GM18907 (cell line): ENCODE data around the gene FAM161A.
"Not testable (repeated sequence)": the region's sequence is repeated elsewhere in the genome, so short reads cannot be mapped to it uniquely, and the experiment has no call there.

ENCODE experiments used
- ATAC-seq: cut with Tn5 transposase; IDR thresholded peaks from one replicate; pipeline ENCODE4 v1.9.1; 2021; ENCODE audit warnings: mild to moderate bottlenecking, moderate library complexity; ENCODE audit not compliant: unreplicated experiment

Gene FAM161A, protein sequence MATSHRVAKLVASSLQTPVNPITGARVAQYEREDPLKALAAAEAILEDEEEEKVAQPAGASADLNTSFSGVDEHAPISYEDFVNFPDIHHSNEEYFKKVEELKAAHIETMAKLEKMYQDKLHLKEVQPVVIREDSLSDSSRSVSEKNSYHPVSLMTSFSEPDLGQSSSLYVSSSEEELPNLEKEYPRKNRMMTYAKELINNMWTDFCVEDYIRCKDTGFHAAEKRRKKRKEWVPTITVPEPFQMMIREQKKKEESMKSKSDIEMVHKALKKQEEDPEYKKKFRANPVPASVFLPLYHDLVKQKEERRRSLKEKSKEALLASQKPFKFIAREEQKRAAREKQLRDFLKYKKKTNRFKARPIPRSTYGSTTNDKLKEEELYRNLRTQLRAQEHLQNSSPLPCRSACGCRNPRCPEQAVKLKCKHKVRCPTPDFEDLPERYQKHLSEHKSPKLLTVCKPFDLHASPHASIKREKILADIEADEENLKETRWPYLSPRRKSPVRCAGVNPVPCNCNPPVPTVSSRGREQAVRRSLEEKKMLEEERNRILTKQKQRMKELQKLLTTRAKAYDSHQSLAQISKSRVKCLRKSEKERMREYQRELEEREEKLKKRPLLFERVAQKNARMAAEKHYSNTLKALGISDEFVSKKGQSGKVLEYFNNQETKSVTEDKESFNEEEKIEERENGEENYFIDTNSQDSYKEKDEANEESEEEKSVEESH

DNA sequence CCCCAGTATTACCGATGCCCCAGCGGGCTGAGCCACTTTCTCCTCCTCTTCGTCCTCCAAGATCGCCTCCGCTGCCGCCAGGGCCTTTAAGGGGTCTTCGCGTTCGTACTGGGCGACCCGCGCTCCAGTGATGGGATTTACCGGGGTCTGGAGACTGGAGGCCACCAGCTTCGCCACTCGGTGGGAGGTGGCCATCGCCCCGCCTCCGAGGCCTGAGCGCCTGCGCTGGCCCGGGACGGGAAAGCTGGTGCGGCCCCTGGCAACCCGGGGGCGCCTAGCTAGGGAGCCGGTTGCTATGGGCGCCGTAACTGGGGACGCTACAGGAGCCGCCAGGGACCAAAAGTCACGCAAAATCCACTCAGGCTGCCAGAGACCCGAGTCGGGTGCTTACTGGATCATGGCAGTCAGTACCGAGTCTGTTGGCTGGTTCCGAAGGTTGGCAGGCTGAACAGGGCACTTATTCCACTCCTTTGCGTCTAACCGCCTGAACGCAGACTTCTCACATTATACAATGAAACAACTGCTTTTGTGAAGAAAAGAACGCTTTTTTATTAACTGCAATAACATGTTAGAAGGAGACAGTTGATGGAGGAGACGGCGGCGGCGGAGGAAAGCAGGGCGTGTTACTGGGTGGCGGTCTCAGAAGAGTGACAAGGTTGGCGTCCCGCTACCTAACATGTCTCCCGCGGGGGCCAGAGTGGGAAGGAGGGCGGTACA lies at the start of gene FAM161A:
FAM161A (minus strand) TSS at position 214 of the 717 bp plus-strand sequence; CDS start at position 195, 19 bp downstream.
- peak; percentile 85 for ATAC-seq

DNA sequence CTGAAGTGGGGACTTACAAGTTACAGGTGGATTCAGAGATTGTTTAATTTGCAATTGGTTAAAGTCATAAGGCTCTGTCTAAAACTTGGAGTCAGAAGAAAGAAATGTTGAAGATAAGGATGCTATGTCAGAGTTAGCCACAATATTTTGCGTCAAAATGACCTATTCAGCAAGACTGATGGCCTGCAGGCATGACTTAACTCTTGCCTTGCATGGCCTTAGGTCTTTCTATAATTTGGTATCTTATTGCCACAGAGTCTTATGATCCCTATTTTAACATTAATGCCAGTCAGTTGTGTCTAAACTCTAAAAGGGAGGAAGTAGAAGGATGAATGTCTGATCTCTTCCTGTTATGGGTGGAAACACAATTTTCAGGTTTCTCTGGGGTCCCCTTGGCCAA lies 46.4 kb upstream of the FAM161A start:
- no peak for ATAC-seq

DNA sequence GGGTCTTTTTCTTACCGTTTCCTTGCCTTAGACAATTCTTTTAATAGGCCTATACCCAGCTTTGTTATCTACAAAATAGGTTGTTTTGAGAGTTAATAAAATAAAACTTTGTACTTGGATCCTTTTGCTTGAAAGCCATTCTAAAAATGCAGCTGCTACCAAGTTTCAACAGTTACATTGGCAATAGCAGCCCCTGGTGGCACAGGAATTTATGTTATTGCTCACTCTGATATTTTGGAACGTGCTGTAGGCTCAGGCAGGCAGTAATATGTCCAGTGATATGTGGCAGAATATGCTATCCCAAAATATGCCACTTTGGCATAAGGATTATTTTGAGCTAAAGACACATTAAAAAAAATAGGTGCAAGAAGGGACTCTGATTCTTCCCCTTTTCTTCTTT lies 45.0 kb upstream of the FAM161A start:
- ATAC-seq, result no peak

DNA sequence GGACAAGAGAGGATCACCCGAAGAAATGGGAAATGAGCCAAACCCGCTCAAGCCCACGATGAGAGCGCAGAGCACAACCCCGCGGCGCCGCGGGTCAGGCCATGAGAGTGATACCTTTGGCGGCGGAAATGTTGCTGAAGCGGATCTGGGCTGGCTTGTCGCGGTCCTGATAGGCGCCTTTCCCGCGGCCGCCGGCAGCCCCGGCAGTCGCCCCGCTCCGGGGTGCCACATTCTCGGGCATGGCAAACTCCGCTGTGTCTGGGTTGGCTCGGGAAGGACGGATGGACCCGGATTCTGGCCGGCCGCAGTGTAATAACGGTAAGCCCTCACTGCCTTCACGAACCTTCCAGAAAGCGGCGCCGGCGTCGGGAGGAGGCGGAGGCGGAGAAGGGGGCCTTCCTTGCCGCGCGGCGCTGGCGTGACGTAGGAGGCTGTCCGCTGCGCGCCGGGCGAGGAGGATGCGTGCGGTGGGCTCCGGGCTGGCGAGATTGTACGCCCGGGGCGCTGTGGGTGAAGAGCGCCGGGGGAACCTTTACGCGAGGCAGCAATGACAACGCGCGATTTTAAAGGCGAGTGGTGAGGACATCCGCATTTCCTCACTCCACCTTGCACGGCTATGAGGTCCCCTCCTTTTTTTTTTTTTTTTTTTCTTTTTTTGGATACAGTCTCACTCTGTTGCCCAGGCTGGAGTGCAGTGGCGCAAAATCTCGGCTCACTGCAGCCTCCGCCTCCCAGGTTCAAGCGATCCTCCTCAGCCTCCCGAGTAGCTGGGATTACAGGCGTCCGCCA lies 34.6 kb upstream of the FAM161A start, which contains the start of gene CCT4:
CCT4 (minus strand) TSS at position 390 of the 789 bp plus-strand sequence; CDS start at position 241, 149 bp downstream.
- peak; percentile 82 for ATAC-seq

DNA sequence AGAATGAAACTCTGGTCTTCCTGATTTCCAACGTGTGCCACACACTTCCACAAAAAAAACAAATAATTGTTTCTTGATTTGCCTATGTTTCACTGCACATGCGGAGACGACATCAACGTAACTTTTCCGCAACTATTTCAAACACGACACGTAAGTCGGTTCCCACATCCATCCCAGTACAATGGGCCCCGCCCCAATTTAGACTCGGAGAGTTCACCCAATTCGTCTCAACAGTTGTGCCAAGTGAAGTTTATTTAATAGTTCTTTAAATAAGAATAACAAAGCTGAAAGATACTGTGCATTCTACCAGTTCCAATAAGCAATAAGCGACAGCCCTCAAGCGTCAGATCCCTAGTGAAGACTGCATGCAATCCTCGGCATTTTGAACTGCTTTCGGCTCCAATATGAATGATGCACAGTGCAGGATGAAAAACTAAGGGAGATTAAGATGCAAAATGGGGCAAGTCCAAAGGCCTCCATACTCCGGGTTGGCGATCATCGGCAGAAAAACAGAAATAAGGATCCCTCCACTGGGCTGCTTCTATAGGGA lies 33.9 kb upstream of the FAM161A start:
- no peak for ATAC-seq

DNA sequence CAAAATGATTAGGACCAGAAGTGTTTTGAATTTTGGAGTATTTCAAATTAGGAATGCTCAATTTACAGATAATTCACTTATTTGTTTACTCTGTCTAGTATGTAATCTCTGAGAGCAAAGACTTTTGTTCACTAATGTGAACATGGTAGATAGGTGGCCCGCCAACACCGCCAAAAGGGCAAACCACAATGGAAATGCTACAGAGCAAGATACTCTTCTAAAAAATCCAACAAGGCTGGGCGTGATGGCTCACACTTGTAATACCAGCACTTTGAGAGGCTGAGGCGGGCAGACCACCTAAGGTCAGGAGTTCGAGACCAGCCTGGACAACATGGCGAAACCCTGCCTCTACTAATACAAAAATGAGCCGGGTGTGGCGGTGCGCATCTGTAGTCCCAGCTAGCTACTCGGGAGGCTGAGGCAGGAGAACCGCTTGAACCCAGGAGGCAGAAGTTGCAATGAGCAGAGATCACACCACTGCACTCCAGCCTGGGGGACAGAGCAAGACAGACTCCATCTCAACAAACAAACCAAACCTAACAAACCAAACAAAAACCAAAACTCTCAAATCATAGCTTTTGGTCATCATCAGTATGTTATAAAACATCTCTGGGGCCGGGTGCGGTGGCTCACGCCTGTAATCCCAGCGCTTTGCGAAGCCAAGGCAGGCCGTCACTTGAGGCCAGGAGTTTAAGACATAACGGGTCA lies 32.2 kb upstream of the FAM161A start:
- no peak for ATAC-seq

DNA sequence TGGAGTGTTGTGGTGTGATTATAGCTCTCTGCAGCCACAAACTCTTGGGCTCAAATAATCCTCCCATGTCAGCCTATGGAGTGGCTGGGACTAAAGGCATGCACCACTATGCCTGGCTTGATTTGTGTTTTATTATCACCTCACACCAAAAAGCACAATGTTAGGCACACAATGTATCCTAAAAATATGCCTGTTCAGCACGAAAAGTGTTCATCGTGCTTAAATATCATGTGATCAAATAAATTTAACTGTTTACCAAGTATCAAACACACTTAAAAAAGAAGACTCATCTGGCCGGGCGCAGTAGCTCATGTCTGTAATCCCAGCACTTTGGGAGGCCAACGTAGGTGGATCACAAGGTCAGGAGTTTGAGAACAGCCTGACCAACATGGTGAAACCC lies 29.0 kb upstream of the FAM161A start:
- ATAC-seq, result no peak

DNA sequence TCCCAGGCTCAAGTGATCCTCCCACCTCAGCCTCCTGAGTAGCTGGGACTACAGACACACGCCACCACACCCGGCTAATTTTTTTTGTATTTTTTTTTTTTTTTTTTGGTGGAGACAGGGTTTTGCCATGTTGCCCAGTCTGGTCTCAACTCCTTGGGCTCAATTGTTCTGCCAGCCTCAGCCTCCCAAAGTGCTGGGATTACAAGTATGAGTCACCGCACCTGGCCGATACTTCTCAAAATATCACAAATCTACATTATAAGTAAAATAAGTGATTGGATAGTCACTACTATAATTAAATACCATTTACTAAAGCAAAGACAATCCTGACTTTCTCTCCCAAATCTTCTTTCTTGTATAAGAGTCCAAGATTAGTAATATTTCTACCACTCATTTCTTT lies 25.5 kb upstream of the FAM161A start:
- not testable (repeated sequence) for ATAC-seq

DNA sequence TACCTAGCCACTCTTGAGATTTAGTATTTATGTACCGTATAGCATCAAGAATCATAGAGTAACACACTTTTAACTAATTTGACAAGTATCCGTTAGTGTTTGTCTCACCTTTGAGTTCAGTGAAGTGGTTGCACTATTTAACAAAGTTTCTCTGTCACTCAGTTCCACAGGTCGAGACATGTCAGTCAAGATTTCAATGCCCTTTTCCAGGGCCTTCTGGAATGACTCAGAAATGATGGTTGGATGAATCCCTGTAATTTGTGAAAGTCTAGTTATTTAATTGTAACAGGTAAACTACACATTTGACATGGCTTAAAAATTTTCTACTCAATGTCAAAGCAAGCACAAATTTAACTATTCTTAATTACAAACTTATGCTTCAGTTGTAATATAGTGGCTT lies 24.9 kb upstream of the FAM161A start:
- no peak for ATAC-seq

DNA sequence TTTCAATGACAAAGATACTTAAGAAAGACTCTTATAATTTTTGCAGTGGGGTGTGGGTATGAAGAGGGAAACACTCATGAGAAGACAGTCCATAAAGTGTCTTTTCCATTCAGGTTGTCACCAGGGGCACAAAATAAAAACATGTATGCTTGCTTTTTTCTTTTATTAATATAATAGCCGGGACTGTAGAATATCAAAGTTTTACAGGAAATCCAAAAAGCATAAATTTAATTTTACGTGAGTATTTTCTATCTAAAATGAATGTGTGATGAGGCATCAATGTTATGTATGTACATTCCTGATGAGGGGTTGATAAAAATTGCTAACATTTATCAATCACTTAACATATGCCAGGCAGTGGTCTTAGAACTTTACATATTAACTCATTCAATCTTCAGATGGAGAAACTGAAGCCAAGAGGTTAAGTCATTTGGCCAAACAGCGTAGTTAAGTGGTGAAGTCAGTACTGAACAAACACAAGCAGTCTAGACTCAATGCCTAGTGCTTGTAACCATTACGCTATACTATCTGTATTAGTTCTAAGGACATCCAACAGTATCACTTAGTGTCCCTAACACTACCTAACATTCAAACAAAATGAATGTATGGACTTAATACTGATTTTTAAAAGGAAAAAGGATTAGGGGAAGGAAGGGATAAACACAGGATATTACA lies 23.8 kb upstream of the FAM161A start:
- no peak for ATAC-seq

DNA sequence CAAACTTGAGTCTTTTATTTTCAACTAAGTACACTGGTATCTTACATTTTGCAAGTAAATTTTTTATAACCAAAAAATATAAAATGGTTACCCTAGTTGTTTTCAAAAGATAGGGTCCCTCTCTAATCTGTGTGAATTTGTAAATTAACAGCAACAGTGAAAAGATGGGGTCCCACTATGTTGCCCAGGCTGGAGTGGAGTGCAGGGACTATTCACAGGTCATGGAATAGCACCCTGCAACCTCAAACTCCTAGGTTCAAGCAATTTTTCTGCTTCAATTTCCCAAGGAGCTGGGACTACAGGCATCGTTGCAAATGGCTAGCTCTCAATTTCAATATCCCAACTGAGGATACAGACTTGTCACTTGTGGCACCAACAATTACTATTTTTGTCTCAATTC lies 22.5 kb upstream of the FAM161A start:
- no peak for ATAC-seq

DNA sequence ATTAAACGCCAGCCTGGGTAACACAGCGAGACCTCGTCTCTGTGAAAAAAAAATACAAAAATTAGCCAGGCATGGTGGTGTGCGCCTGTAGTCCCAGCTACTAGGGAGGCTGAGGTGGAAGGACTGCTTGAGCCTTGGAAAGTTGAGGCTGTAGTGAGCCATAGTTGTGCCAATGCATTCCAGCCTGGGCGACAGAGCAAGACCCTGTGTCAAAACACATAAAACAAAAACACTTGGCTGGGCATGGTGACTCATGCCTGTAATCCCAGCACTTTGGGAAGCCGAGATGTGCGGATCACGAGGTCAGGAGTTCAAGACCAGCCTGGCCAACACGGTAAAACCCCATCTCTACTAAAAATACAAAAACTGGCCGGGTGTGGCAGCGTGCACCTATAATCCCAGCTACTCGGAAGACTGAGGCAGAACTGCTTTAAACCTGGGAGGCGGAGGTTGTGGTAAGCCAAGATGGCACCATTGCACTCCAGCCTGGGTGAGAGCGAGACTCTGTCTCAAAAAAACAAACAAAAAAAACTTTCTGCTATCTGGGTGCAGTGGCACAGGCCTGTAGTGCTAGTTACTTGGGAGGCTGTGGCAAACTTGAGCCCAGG lies 12.7 kb upstream of the FAM161A start:
- not testable (repeated sequence) for ATAC-seq

DNA sequence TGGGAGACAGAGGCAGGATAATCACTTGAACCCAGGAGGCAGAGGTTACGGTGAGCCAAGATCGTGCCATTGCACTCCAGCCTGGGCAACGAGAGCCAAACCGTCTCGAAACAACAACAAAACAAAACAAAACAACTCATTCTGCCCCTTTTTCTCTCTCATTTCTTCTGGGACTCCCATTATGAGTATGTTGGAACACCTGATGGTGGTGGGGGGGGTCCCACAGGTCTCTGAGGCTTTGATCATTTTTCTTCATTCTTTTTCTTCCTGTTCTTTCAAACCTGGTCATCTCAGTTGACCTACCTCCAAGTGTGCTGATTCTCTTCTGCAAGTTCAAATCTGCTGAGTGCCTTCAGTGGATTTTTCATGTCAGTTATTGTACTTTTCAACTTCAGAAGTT lies 8.2 kb upstream of the FAM161A start:
- no peak for ATAC-seq

DNA sequence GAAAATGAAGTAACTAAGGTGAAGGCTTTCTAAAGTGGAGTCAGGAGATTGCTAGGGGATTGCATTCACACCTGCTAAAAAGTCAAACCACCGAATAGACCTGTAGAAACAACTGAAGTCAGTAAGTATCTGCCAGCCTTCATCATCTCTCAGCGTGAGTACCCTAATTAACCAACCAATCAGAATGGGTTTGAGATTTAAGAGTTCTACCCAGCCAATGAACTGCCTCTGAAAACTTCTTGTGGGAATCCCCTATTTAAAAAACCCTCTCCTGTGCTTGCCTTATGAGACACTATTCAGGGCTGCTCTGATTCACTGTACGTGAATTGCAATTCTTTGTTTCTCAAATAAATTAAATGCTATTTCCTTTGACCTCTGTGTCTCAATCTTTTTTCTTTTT lies 3.4 kb upstream of the FAM161A start:
- ATAC-seq, result no peak

DNA sequence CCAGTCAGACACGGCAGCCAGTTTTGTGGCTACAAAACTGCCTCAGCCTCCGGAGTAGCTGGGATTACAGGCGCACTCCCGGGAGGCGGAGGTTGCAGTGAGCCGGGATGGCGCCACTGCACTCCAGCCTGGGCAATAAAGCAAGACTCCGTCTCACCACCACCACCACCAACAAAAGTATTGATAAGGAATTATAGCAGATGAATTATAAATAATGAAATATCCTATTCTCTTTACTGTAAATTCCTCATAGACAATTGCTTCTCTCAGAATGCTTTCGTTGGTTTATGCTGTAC lies 1.4 kb upstream of the FAM161A start:
- no peak for ATAC-seq

DNA sequence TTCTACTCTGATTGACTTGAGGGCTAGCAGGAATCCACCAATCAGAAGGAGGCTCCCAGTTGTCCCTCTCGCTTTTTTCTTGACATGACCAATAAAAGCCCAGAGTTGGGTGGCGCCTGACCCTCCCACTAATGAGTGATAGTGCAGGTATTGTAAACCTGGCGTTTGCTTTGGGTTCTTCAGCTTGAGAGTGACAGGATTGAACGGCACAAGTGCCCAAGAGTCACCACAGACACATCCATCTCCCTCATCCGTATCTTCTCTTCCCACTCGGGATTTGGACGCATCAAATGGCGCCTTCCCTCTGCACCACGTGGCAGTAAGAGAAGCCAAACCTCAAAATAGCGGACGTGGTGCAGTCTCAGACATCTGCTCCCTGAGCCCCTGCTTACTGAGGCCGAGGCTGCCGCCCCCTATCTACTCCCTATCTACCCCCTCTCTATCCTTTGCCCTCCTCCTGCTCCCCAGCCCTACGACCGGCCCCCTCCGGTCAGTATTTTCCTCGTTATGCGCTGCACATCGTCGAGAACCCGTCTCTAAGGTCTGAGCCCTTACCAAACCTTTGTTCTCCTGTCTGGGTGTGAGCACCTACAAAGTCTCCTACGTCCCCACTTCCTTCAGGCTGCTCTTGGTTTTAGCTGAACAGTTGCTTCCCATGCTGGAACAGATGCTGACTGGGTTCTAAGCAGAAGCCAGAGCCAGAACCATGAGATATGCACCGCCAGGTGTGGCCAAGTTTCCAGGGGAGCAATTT lies 881 bp upstream of the FAM161A start:
- ATAC-seq, result peak; percentile 93

DNA sequence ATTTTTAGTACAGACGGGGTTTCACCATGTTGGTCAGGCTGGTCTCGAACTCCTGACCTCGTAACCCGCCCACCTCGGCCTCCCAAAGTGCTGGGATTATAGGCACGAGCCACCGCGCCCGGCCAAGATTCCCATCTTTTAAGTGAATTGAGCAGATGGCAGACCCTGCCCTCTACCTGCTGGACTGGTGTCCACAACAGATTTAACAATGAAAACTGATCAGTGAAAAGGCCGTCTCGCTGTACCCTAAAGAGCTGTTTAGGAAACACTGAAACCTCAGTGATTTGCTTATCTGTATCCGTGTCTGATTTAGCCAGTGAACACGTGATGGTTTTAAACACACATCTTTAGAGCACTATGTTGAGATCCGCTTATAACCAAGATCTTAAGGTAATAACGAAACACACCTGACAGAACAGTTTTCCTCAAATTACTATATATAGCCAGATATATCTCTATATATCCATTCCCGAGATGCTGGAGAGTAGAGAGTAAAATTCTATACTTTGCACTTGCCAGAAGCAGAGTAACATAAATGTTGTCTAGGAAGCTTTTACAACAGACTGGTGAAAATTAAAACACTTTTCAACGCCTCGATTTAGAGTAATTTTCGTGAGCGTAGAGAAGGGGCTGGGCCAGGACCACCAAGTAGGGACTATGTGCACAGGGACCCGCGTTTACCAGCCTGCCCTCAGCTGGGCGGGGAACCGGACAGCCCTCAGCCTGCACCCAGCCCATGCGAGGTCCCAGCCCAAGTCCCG lies 594 bp downstream of the FAM161A start:
- peak; percentile 65 for ATAC-seq

DNA sequence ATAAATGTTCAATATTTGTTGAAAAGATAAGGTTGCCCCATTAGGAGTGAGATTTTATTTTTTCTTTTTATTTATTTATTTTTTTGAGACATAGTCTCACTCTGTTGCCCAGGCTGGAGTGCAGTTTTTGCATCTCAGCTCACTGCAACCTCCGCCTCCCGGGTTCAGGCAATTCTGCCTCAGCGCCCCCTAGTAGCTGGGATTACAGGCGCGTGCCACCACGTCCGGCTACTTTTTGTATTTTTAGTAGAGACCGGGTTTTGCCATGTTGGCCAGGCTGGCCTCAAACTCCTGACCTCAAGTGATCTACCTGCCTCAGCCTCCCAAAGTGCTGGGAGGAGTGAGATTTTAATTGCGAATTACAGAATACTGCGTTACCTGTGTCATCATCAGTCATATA lies 2.6 kb downstream of the FAM161A start:
- ATAC-seq, result not testable (repeated sequence)
